ENCODE results near the gene SUCLG2. TPM values are rescaled to one million over a fixed set of nuclear protein-coding genes. Genes with fewer than 3 reads are reported as not detected.

Gene SUCLG2
- total RNA-seq, 1 donor from 2014 or later, result 63.6 TPM

DNA sequence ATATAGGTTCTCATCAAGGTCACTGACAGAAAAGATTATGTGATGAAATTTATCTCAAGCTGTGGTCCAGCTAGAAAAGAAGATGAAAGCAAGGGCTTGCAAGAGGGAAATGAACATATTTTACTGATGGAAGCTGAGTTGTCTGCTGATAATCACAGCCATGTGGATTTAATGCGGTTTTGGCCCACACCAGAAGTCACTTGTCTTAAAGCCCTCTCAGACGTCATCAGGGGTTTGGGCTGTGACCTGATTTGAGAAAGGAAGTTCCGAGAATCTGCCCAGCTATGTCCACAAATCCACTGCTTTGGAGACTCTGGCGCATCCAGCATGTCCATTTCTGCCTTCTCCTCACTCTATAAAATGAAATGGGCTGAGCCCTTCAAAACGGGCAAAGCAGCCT is 278.4 kb downstream of the SUCLG2 start:
- no peaks in the 10 kb centered on the region for H3K4me1 Mint-ChIP-seq
- Histone ChIP-seq H3K27me3 (no peaks in the 10 kb centered on the region), H2AFZ (replicated peaks) (no peak overlapping the region), H3K4me1 (no peaks in the 10 kb centered on the region), H4K20me1 (ENCODE audit: low read depth) (no peaks in the 10 kb centered on the region), H3K36me3 (no peaks in the 10 kb centered on the region), H3K9me3 (ENCODE audit: low read depth) (no peaks in the 10 kb centered on the region), H3K79me2 (ENCODE audit: low read depth) (no peaks in the 10 kb centered on the region), H3K27ac (no peak overlapping the region), H3K9ac (no peak overlapping the region), H3F3A (ENCODE audit: low read depth) (no peaks in the 10 kb centered on the region), H3K4me2 (no peak overlapping the region), H3K4me3 (no peak overlapping the region)
- no peaks in the 10 kb centered on the region for H3K9me3 Mint-ChIP-seq
- no peak overlapping the region for H3K4me3 Mint-ChIP-seq
- H3K27me3 Mint-ChIP-seq (ENCODE audit: insufficient read depth, low read depth), result no peaks in the 10 kb centered on the region
- TF ChIP-seq, protein P1, sequence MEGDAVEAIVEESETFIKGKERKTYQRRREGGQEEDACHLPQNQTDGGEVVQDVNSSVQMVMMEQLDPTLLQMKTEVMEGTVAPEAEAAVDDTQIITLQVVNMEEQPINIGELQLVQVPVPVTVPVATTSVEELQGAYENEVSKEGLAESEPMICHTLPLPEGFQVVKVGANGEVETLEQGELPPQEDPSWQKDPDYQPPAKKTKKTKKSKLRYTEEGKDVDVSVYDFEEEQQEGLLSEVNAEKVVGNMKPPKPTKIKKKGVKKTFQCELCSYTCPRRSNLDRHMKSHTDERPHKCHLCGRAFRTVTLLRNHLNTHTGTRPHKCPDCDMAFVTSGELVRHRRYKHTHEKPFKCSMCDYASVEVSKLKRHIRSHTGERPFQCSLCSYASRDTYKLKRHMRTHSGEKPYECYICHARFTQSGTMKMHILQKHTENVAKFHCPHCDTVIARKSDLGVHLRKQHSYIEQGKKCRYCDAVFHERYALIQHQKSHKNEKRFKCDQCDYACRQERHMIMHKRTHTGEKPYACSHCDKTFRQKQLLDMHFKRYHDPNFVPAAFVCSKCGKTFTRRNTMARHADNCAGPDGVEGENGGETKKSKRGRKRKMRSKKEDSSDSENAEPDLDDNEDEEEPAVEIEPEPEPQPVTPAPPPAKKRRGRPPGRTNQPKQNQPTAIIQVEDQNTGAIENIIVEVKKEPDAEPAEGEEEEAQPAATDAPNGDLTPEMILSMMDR (IDR thresholded peaks at IDR 0.05), result no peak
- TF ChIP-seq EZH2phosphoT487 (IDR thresholded peaks at IDR 0.05), result no peak
- no peak for TF ChIP-seq EZH2 (IDR thresholded peaks at IDR 0.05)
- no peak for DNase-seq (ENCODE audit: low spot score)
- H3K27ac Mint-ChIP-seq, result no peak overlapping the region
- H3K36me3 Mint-ChIP-seq, result peaks cover 3% of the 10 kb centered on the region

DNA sequence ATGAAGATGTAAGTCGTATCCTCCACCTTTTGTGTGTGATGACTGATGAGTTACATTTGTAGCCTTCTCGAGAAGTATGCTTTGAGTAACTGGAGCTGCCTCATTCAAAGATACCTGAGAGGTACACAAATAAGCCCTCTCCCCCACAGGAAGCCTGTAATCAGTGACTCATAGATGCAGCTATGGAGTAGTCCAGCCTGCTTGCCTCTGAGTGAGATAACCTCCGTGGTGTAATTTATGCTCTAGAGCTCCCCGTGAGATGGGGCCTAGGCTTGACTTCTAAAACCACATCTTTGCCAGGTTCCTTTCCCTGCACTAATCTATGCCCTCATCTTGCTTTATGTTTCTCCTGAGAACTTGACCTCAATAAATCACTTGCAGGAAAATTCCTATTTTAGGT is 291.7 kb downstream of the SUCLG2 start:
- no peak overlapping the region for H3K27ac Mint-ChIP-seq
- H2AFZ ChIP-seq (replicated peaks), result no peak overlapping the region
- DNase-seq (ENCODE audit: low spot score), result no peak
- no peaks in the 10 kb centered on the region for H3K79me2 ChIP-seq (ENCODE audit: low read depth)
- no peaks in the 10 kb centered on the region for H3K9me3 ChIP-seq (ENCODE audit: low read depth)
- H3K36me3 ChIP-seq, result no peaks in the 10 kb centered on the region
- no peak for TF ChIP-seq EZH2 (IDR thresholded peaks at IDR 0.05)
- no peak for TF ChIP-seq EZH2phosphoT487 (IDR thresholded peaks at IDR 0.05)
- TF ChIP-seq, protein P1 (IDR thresholded peaks at IDR 0.05), result no peak
- no peaks in the 10 kb centered on the region for H3K4me1 ChIP-seq
- no peak overlapping the region for H3K4me3 ChIP-seq
- H3F3A ChIP-seq (ENCODE audit: low read depth), result no peaks in the 10 kb centered on the region
- H3K4me2 ChIP-seq, result no peak overlapping the region
- H3K27me3 Mint-ChIP-seq (ENCODE audit: insufficient read depth, low read depth), result no peaks in the 10 kb centered on the region
- no peaks in the 10 kb centered on the region for H3K27me3 ChIP-seq
- H3K27ac ChIP-seq, result no peak overlapping the region
- H3K4me3 Mint-ChIP-seq, result no peak overlapping the region
- peaks cover 2% of the 10 kb centered on the region for H3K9me3 Mint-ChIP-seq
- no peaks in the 10 kb centered on the region for H4K20me1 ChIP-seq (ENCODE audit: low read depth)
- no peaks in the 10 kb centered on the region for H3K36me3 Mint-ChIP-seq
- no peak overlapping the region for H3K9ac ChIP-seq
- no peaks in the 10 kb centered on the region for H3K4me1 Mint-ChIP-seq

DNA sequence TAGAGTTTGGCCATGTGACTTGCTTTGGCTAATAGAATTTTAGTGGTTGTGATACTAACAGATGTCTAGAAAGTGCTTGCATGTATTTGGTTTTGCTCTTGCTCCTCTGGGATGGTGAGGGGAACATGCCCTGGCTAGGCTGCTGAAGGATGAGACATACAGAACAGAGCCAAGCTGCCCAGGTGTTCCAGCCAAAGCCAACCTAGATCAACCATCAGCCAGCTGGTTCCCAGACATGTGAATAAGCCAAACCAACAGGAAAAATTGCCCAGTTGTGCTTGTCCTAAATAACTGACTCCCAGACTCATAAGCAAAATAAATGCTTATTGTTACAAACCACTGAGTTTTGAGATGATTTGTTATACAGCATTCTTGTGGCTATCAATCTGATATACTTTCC is 292.6 kb downstream of the SUCLG2 start:
- H3K4me1 ChIP-seq, result no peaks in the 10 kb centered on the region
- H3K9ac ChIP-seq, result no peak overlapping the region
- Mint-ChIP-seq H3K27ac (no peak overlapping the region), H3K36me3 (no peaks in the 10 kb centered on the region), H3K4me3 (no peak overlapping the region), H3K27me3 (ENCODE audit: insufficient read depth, low read depth) (no peaks in the 10 kb centered on the region), H3K4me1 (no peaks in the 10 kb centered on the region), H3K9me3 (no peaks in the 10 kb centered on the region)
- DNase-seq (ENCODE audit: low spot score), result no peak
- no peaks in the 10 kb centered on the region for H3F3A ChIP-seq (ENCODE audit: low read depth)
- no peak overlapping the region for H3K4me2 ChIP-seq
- no peak overlapping the region for H2AFZ ChIP-seq (replicated peaks)
- H3K9me3 ChIP-seq (ENCODE audit: low read depth), result no peaks in the 10 kb centered on the region
- TF ChIP-seq, protein P1 (IDR thresholded peaks at IDR 0.05), result no peak
- no peak for TF ChIP-seq EZH2phosphoT487 (IDR thresholded peaks at IDR 0.05)
- TF ChIP-seq EZH2 (IDR thresholded peaks at IDR 0.05), result no peak
- H4K20me1 ChIP-seq (ENCODE audit: low read depth), result no peaks in the 10 kb centered on the region
- no peaks in the 10 kb centered on the region for H3K27me3 ChIP-seq
- H3K79me2 ChIP-seq (ENCODE audit: low read depth), result no peaks in the 10 kb centered on the region
- H3K27ac ChIP-seq, result no peak overlapping the region
- no peaks in the 10 kb centered on the region for H3K36me3 ChIP-seq
- no peak overlapping the region for H3K4me3 ChIP-seq
